Measurements from ENCODE around the gene OTOP2.
A peak's percentile ranks its signal among the peaks of the same experiment; 100 is the strongest.

The OTOP2 gene

DNA sequence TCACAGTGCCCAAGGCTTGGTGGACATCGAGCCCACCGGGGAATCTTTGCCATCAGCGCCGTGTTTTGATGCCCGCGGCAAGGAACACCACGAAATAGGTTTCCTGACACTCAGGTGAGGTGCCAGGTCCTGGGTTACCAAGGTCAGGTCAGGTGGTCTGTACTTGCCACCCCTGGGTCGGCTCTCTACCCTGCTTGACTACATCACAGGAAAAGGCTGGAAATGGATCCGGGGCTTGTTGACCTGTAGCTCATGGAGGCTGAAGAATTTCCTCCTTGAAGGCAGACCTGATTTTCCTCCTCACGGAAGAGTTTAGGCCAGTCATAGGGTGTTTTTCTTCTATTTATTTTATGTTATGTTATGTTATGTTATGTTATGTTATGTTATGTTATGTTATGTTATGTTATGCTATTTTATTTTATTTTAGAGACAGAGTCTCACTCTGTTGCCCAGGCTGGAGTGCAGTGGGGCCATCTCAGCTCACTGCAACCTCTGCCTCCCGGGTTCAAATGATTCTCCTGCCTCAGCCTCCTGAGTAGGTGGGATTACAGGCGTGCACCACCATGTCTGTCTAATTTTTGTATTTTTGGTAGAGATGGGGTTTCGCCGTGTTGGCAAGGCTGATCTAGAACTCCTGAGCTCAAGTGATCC, 58.7 kb downstream of the OTOP2 start:
- peak; percentile 17 for ATAC-seq
- TF ChIP-seq CSDC2 (CRISPR knock-in tag; IDR thresholded peaks at IDR 0.05), result peak; percentile 78
